Measurements from ENCODE around the gene BIN2. TPM values are rescaled to one million over a fixed set of nuclear protein-coding genes. Genes with fewer than 3 reads are reported as not detected.

BIN2 gene
- total RNA-seq, 1 experiment from 2014 or later, result not detected

- no peak for DNase-seq
- H3K27me3 ChIP-seq (ENCODE audit: insufficient read depth, low read length), result no peaks in the 10 kb centered on the region
- no peak overlapping the region for H2BK12ac ChIP-seq (ENCODE audit: insufficient read length, low read depth, low read length)
- H2BK20ac ChIP-seq (ENCODE audit: low read depth, low read length, poor library complexity, severe bottlenecking), result no peak overlapping the region
- H3K23me2 ChIP-seq (ENCODE audit: insufficient read length, low read depth, low read length, poor library complexity, severe bottlenecking), result no peaks in the 10 kb centered on the region
- no peak overlapping the region for H3T11ph ChIP-seq (ENCODE audit: low read length)
- no peak for TF ChIP-seq CTCF (conservative IDR thresholded peaks at IDR 0.05)
- H3K23ac ChIP-seq (ENCODE audit: insufficient read length, low read depth, low read length), result no peak overlapping the region
- no peak overlapping the region for H3K4me2 ChIP-seq (ENCODE audit: insufficient read depth, insufficient read length, low read length)
- H4K20me1 ChIP-seq (ENCODE audit: control insufficient read depth, insufficient read depth, insufficient read length), result no peaks in the 10 kb centered on the region
- no peaks in the 10 kb centered on the region for H3K9me3 ChIP-seq (ENCODE audit: control insufficient read depth, low read depth, low read length)
- no peaks in the 10 kb centered on the region for H3K4me1 ChIP-seq (ENCODE audit: insufficient read depth, low read length)
- H3K27me3 Mint-ChIP-seq (ENCODE audit: low read depth), result no peaks in the 10 kb centered on the region; the same call in none of the 2 replicates
- H3K27ac ChIP-seq (ENCODE audit: insufficient read length, low read depth, low read length), result no peak overlapping the region
- H3K14ac ChIP-seq (ENCODE audit: insufficient read depth, low read length), result no peak overlapping the region
- no peak overlapping the region for H3K56ac ChIP-seq (ENCODE audit: insufficient read length, low read depth, low read length)
- no peak overlapping the region for H4K91ac ChIP-seq (ENCODE audit: insufficient read length, low read depth, low read length)
- no peak overlapping the region for H3K18ac ChIP-seq (ENCODE audit: insufficient read length, low read depth, low read length)
- no peaks in the 10 kb centered on the region for H3K36me3 Mint-ChIP-seq (ENCODE audit: insufficient read depth in 1 of 3, low read depth in 3 of 3)
- H3K79me2 ChIP-seq (ENCODE audit: insufficient read depth, low read length), result no peaks in the 10 kb centered on the region
- H2AFZ ChIP-seq (ENCODE audit: low read length), result no peak overlapping the region
- no peaks in the 10 kb centered on the region for H3K79me1 ChIP-seq (ENCODE audit: insufficient read depth, low read depth, low read length, poor library complexity, severe bottlenecking)
- H2BK120ac ChIP-seq (ENCODE audit: low read depth, low read length, poor library complexity, severe bottlenecking), result no peak overlapping the region
- H3K4me1 Mint-ChIP-seq, result peaks cover 10 to 11% of the 10 kb centered on the region in 2 experiments
- H3K4me3 Mint-ChIP-seq, result no peak overlapping the region
- no peak overlapping the region for H4K5ac ChIP-seq (ENCODE audit: insufficient read length, low read depth, low read length)
- H2BK15ac ChIP-seq (ENCODE audit: low read depth, low read length), result no peak overlapping the region
- H2AK5ac ChIP-seq (ENCODE audit: insufficient read length, low read length), result no peak overlapping the region
- H4K8ac ChIP-seq (replicated peaks; ENCODE audit: insufficient read length, low read depth, low read length), result no peak overlapping the region
- H3K9me3 Mint-ChIP-seq, result no peaks in the 10 kb centered on the region
- no peak overlapping the region for H3K9ac ChIP-seq (ENCODE audit: extremely low read depth, insufficient read length, low read length)
- H3K27ac Mint-ChIP-seq, result no peak overlapping the region
- H3K4ac ChIP-seq (ENCODE audit: low read depth, low read length), result no peak overlapping the region
- no peak overlapping the region for H2BK5ac ChIP-seq (ENCODE audit: insufficient read length, low read length)
Observed at GRCh38 chr12:51330186-51330585, 6.2 kb upstream of the BIN2 start.
